ENCODE data around the gene UROC1. TPM values are rescaled to one million over a fixed set of nuclear protein-coding genes. Genes with fewer than 3 reads are reported as not detected.
A peak's percentile ranks its signal among the peaks of the same experiment; 100 is the strongest.

The UROC1 gene
- total and polyA plus RNA-seq, 2 of the 13 experiments (the other 11 are each of a cell fraction or from before 2014, with no cell fraction given) = 0.71 to 1.3 TPM

GRCh38 chr3:126554560-126555525 is 37.3 kb upstream of the UROC1 start:
- Histone ChIP-seq H4K20me1 (ENCODE audit: insufficient read depth, low read length) (no peaks in the 10 kb centered on the region), H3K4me1 (ENCODE audit: insufficient read depth, low read length) (no peaks in the 10 kb centered on the region; the same call in 1 of the 2 replicates), H3K36me3 (replicated peaks in 1 of 2; ENCODE audit: control insufficient read depth in 1 of 2, insufficient read depth in 2 of 2, low read length in 2 of 2) (no peaks in the 10 kb centered on the region), H3K9ac (ENCODE audit: insufficient read depth, low read depth, low read length) (no peak overlapping the region), H3K9me3 (ENCODE audit: low read length) (no peaks in the 10 kb centered on the region), H3K4me2 (ENCODE audit: low read depth, low read length) (no peak overlapping the region), H3K79me2 (ENCODE audit: insufficient read depth, low read length) (no peaks in the 10 kb centered on the region), H3K27ac (ENCODE audit: extremely low read length, insufficient read depth, low read length) (no peak overlapping the region), H2AFZ (ENCODE audit: low read length) (no peak overlapping the region), H3K27me3 (ENCODE audit: control insufficient read depth in 1 of 2, insufficient read depth in 2 of 2, low read length in 2 of 2) (peaks cover 9 to 48% of the 10 kb centered on the region in 2 experiments; a peak in 4 of 5 replicates), H3K4me3 (replicated peaks in 1 of 3; ENCODE audit: insufficient read depth in 1 of 3, low read depth in 2 of 3, low read length in 3 of 3) (no peak overlapping the region)
- TF ChIP-seq DNMT1 (CRISPR knock-in tag; IDR thresholded peaks at IDR 0.05) (no peak), GMEB2 (CRISPR knock-in tag; IDR thresholded peaks at IDR 0.05; ENCODE audit: low read depth) (no peak), ZNF607 (CRISPR knock-in tag; IDR thresholded peaks at IDR 0.05; ENCODE audit: borderline replicate concordance) (no peak), ATF1 (CRISPR knock-in tag; IDR thresholded peaks at IDR 0.05) (no peak), STAG1 (CRISPR knock-in tag; IDR thresholded peaks at IDR 0.05) (peak; percentile 67), SMC3 (IDR thresholded peaks at IDR 0.05; ENCODE audit: low read length) (peak; percentile 40; the same call in 1 of the 2 replicates), DR1 (CRISPR knock-in tag; IDR thresholded peaks at IDR 0.05) (no peak), RAD21 (CRISPR knock-in tag; IDR thresholded peaks at IDR 0.05) (0 out of 2 replicates have a peak, but pooled peaks have one; percentile 25), CTCF (CRISPR knock-in tag; IDR thresholded peaks at IDR 0.05) (peak; percentile 67), NFAT5 (CRISPR knock-in tag; IDR thresholded peaks at IDR 0.05) (no peak), ZFY (CRISPR knock-in tag; IDR thresholded peaks at IDR 0.05) (no peak)
- BruUV-seq (replicated peaks) = no TSS peak
- DNase-seq (ENCODE audit: low spot score) (peak; percentile 25), ATAC-seq (peak; percentile 31), FAIRE-seq (no peak)
- CTCF ChIA-PET (ENCODE audit: low intra/inter-chr PET ratio, low total read pairs) = no interaction called here
- WGBS (ENCODE audit: low lambda C conversion rate) = 59% methylated on average over 10 of the region's 19 CpGs
- in situ Hi-C loops (cut with HindIII; ENCODE audit: extremely low pct_ligation_motif_present, low pct_unique_long_range_greater_than_20kb) (no loop called here), intact Hi-C loops (cut with micrococcal nuclease; ENCODE audit: unreplicated experiment) (loop anchor here (10.0 kb wide), 2 partner anchors 60 to 920 kb away; no protein-coding TSS in a partner anchor)
- POLR2A ChIA-PET = no interaction called here
